ENCODE measurements around the gene BACH2.
"Not testable (repeated sequence)": the region's sequence is repeated elsewhere in the genome, so short reads cannot be mapped to it uniquely, and the experiment has no call there.

Gene BACH2

GRCh38 chr6:89984926-89985750 lies 311.5 kb downstream of the BACH2 start:
- no peak for DNase-seq

GRCh38 chr6:89980353-89980752 lies 316.3 kb downstream of the BACH2 start:
- DNase-seq: no peak

GRCh38 chr6:89979481-89980119 lies 317.0 kb downstream of the BACH2 start:
- DNase-seq: no peak

GRCh38 chr6:89978749-89979145 lies 317.9 kb downstream of the BACH2 start:
- DNase-seq: no peak

- DNase-seq: no peak
These were observed 318.6 kb downstream of the BACH2 start for GRCh38 chr6:89977808-89978748.

GRCh38 chr6:89976694-89977020 lies 320.0 kb downstream of the BACH2 start:
- no peak for DNase-seq

GRCh38 chr6:89975991-89976693 lies 320.5 kb downstream of the BACH2 start:
- DNase-seq: no peak

- no peak for DNase-seq
These were observed 321.3 kb downstream of the BACH2 start for GRCh38 chr6:89975366-89975765.

GRCh38 chr6:89974834-89975233 lies 321.8 kb downstream of the BACH2 start:
- DNase-seq: no peak

- no peak for DNase-seq
These were observed 324.6 kb downstream of the BACH2 start for GRCh38 chr6:89972025-89972381.

- not testable (repeated sequence) for DNase-seq
These were observed 325.2 kb downstream of the BACH2 start for GRCh38 chr6:89971338-89972024.

- DNase-seq: no peak
These were observed 325.9 kb downstream of the BACH2 start for GRCh38 chr6:89970609-89971337.

- DNase-seq: no peak
These were observed 326.6 kb downstream of the BACH2 start for GRCh38 chr6:89970072-89970471.

GRCh38 chr6:89966913-89967312 lies 329.7 kb downstream of the BACH2 start:
- DNase-seq: no peak

- no peak for DNase-seq
These were observed 330.5 kb downstream of the BACH2 start for GRCh38 chr6:89966228-89966544.

- no peak for DNase-seq
These were observed 331.0 kb downstream of the BACH2 start for GRCh38 chr6:89965441-89966227.

GRCh38 chr6:89963391-89963790 lies 333.3 kb downstream of the BACH2 start:
- DNase-seq: no peak

GRCh38 chr6:89961481-89961880 lies 335.2 kb downstream of the BACH2 start:
- no peak for DNase-seq

- DNase-seq: no peak
These were observed 336.8 kb downstream of the BACH2 start for GRCh38 chr6:89959883-89960282.

- DNase-seq: peak; percentile 53
These were observed 340.5 kb downstream of the BACH2 start for GRCh38 chr6:89956182-89956581.

- no peak for DNase-seq
These were observed 341.3 kb downstream of the BACH2 start for GRCh38 chr6:89955364-89955763.
